HG02759 (cell line): ENCODE results near the gene GTPBP3.

ENCODE experiments used
- ATAC-seq: cut with Tn5 transposase; IDR thresholded peaks from one replicate; pipeline ENCODE4 v1.9.1; 2021; ENCODE audit warnings: mild to moderate bottlenecking, moderate library complexity; ENCODE audit not compliant: unreplicated experiment

Gene GTPBP3

DNA sequence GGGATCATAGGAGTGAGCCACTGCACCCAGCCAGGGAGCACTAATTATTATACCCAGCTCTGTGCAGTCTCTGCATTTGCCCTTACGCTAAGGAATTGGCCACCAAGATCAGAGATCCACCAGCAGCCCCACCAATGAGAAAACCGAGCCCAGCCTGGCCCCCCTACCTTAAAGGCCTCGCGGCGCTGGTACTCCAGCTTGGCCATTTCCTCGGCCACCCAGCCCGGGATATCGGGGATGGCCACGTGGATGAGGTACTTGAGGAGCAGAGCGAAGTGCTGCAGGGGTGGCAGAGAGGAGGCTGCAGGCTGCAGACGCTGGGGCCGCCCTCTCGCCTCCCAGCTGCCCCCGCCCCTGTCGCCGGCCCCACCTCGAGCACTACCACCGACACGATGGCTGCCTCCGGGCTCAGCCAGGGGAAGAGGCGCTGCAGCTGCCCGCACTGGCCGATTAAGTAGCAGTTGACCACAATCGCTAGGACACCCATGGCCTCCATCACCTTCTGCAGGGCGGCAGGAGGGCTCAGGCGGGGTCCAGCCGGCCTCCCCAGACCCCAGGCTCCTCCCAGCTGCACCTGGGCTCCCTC is 10.2 kb upstream of the GTPBP3 start:
- ATAC-seq: no peak

DNA sequence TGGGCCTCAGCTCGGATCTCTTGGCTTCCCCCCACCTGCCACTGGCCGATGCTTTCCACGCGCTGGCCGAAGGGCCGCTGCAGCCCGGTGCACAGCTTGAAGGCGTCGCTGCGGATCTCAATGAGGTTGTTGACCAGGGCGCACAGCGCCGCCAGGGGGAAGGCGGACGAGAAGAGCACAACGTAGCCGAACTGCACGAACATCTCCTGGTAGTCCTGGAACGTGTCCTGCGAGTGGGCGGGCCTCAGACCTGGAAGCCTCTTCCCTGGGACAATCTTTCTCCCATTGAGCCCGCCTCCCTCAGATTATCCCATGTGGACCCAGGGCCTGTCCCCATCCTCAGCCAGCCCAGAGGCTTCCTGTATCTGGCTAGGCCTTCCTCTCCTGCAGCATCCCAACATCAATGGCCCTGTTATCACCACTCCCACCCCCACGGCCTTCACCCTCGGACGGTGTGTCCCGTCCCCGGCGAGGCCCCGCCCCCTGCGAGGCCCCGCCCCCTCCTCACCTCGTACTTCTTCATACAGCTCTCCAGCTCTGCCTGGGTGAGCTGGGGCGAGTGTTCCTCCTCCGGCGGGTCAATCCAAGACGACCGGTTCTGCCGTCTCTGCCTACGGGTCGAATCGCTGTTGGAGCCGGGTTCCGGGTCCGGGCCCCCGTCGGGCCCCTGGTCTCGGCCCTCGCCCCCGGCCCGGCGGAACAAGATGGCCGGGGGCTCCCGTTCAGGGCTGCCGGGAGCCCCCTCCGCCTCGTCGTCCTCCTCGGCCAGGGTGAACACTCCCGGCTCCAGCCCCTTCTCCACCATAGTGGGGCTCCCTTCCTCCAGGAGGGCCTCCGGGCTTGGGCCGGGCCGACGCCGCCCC is 9.5 kb upstream of the GTPBP3 start:
- no peak for ATAC-seq

DNA sequence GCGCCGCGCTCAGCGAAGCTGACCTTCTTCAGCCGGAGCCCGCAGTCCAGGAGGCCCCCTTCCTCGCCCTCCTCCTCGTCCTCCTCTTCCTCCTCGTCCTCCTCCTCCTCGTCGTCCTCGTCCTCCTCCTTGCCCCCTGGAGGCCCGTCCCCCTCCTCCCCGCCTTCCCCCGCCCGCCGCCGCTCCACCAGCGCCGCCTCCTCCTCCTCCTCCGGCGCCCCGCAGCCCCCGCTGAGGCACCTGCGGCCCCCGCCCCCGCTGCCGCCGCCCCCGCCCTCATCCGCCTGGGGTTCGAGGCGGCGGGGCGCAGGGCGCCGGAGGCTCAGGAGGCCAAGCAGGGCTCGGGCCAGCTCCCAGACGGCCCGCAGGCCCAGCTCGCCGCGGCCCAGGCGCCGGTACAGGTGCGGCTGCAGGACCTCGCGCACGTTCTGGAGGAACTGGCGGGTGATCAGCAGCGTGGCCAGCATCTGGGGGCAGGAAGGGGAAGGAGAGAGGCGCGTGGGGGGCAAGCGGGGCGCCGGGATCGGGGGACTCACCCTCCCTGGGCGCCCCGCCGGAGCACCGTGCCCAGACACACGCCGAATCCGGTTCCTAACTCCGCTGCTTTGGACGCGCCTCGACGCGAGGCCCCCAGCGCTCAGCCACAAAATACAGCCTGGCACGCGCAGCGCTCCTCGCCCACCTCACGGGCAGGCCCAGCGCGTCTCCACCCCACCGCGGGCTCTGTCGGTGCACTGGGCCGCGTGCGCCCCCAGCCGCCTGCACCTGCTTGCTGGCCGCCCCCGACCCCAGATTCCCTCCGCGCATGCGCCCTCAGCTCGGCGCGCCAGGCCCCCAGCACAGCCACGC is 8.6 kb upstream of the GTPBP3 start:
- no peak for ATAC-seq

DNA sequence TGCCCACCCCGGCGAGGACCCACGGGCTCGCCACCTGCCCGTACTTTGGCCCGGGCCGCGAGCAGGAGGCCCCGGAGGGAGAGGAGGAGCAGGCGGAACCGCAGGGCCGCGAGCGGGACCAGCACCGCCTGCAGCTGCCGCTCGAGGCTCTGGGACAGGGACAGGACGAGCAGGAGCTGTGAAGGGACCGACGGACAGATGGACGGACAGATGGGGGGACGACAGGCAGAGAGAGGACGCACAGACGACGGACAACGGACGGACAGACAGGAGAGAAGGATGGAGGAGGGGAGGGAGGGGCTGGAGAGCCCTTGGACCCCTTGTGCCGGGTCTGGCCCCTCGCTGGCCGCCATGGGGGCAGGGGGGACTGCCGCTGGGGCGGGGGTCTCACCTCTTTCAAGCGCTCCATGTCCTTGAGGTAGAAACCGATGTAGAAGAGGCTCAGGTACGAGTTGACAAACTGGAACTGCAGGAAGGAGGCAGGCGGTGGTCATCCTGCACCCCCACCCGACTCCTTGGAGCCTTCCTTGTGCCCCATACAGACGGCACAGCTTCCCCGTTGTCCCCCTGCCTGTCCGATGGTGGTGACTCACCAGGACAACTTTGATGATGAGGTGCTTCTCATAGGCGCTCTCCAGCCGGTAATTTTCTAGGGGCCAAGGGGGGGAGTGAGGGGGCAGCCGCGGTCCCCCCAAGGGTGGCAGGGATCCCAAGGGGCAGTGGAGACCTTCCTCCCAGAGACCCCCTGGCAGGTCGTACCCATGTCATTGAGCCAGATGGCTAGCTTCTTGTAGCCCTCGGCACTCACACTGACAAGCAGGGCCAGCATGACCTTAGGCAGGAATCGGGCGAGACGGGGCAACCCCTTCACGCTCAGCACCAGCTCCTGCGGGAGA is 7.7 kb upstream of the GTPBP3 start:
- ATAC-seq: no peak

DNA sequence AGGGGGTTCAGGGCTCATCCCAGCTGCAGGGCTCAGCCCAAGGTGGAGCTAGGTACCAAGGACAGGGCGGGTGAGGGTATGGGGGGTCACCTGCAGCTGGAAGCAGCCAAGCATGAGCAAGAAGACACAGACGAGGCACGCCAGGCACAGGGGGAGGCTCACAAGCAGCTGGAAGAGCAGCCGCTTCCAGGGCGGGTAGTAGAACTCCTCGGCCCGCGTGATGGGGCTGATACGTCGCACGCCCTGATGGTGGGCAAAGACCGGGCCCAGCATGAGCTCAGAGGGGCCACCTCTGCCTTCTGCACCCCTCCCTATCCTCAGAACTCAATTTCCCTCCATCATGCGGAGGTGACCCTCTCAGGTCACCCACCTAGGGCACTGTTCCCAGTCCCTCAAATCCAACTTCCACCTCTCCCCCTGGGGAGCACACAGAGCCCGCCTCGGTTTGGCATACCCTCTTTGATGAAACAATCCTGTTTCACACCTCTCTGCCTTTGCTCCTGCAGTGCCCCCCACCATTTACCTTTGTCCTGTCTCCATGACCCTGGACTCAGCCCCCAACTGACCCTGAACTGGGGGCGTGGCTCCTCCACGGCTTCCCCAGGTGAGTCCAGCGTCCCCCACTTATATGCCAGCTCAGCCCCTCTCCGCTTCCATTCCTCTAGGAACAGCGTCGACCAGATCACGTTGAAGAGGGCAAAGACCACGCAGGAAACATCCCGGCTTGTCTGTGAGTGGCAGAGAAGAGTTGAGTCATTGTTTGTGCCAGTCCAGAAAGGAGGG is 6.9 kb upstream of the GTPBP3 start:
- ATAC-seq: no peak

DNA sequence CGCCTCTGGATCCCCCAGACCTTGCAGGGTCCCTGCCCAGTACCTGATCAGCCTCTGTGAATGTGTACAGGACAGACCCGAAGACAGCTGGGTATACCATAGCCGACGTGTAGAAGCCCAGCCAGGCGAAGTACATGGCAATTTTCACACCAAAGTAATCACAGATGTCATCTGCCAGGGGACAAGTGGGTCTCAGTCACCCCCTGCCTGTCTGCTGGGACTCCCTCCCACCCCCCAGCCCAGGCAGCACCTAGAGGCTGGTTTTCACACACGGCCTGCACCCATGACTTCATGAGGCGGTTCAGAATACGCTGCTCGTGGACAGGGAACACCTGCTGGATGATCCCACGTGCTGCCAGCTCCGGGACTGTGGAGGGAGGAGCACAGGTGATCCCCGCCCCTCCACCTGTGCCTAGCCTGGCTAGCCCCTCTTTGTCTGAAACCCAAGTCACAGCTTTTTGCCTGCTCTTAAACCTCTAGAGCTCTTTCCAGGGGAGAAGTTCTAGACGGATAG is 6.3 kb upstream of the GTPBP3 start:
- ATAC-seq: no peak

DNA sequence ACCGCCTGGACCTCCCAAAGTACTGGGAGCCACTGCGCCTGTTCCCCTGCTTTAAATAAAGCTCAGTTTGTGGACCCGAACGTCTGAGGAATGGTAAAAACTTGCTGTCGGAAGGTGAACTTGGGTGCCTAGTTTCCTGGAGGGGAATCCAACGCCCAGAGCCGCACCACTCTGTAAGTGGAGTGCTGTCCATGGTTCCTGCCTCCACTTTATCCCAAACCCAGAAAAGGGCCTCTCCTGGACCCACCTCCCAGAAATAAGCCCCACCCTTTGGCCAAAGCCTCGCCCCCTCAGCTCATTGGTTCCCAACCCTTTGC is 5.0 kb upstream of the GTPBP3 start:
- ATAC-seq: no peak

DNA sequence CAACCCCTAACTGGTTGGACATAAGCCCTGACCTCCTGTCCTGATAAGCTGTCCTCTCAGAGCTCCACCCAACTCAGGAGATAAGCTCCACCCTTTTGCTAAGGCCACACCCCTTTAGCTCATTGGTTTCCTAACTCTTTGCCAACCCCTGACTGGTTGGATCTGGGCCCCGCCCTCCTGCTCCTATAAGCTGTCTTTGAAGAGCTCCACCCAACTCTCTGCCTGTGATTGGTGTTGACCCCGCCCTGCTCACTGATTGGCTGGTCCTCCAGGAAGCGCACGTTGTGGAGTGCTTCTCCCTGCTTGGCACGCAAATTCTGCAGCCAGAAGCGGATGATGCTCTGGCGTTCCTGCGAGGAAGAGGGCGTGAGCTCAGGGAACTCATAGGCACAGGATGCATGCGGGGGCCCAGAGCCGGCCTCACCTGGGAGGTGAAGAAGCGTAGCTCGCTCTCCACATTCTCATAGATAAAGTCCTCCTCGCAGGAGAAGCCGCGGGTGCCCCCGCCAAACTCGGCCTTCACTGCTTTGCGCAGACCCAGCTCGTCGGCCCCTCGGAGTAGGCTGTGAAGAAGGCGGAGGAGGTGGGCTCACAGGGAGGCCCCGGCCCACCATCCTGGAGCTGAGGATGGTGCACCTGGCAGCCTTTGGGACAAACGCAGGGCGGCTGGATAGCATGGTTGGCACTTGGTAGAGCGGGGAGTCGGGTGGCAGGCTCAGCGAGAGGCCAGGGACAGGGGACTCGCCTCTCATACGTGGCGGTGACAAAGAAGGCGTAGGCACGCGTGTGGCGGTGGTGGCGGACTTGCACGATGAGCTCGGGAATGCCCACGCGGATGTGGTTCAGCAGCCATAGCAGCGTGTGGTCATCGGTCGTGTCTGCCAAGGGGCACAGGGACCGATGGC is 4.4 kb upstream of the GTPBP3 start:
- ATAC-seq: no peak

DNA sequence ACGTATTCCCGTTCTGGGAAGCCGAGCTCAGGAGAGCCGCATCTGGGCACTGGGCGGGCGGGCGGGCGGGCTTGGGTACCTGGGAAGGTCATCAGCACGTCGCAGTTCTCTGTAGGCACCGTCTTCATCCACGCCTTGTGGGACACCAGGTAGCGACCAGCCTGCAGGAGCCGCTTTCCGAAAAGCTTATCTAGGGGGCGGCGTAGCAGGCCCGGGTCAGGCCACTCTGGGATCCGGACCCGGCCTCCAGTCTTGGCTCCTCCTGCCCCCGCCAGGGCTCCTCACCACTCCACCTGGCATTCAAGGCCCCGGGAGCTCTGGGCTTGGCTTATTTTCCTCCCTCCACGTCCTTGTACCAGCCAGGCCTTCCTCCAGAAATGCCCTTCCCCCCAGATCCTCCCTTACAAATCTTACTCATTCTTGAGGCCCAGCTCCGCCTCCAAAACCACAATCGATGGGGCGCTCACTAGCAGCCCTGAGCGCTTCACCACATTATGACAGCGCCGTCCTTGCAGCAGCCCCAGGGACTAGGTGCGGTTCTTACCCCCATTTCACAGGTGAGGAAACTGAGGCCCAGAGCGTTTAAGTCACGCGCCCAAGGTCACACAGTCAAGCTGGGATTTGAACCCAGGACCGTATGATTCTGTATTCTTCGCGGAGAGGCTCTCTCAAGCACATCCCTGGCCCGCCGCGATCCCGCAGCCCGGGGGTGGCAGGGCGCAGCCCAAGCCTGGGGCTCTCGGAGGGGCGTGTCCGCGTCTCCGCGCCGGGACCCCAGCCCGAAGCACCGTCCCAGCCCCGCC is 3.5 kb upstream of the GTPBP3 start:
- ATAC-seq: no peak

DNA sequence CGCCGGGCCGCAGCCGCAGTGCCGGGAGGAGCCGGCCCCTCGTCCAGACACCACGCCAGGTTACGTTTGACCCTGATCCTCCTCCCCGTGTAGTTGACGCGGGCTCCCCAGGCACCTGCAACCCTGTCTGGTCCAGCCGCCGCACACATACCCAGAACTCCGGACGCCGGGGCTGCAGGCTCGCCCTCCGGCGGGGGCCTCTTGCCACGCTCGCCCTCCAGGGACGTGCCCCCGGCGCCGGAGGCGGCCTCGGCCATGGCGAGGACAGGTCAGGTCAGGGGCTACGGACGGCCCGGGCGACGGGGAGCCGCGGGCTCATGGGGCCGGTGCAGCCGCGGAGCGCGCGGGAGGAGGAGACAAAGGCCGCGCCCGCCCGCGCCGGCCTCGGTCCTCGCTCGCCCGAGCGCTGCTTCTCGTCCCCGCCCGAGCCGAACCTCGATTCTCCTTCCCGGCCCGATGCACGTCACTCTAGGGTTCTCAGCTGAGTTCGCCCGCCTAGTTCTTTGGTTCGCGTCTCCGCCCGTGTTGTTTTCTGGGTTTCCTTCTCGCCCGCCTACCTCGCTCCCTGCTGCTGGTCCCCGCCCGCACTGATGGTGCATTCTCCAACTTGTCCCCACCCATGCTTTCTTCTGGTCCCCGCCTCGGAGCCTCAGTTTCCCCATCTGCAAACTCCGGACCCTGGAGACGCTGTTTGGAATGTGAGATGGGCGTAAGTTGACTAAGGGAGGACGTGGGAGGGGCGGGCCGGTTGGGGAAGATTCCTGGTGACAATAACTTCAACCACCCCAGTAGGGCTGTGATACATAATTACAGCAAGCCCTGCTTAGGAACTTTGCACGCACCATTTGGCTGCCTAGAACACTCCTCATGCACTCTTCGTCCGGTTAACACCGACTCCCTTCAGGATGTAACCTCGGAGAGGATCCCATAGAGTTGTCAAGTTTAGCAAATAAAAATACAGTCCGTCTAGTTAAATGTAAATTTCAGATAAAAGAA is 2.6 kb upstream of the GTPBP3 start, which contains the start of gene ANO8:
TSS of gene ANO8 (minus strand) at position 442 of the 996 bp plus-strand sequence. CDS start at position 257, 185 bp downstream.
- ATAC-seq: peak; percentile 51

DNA sequence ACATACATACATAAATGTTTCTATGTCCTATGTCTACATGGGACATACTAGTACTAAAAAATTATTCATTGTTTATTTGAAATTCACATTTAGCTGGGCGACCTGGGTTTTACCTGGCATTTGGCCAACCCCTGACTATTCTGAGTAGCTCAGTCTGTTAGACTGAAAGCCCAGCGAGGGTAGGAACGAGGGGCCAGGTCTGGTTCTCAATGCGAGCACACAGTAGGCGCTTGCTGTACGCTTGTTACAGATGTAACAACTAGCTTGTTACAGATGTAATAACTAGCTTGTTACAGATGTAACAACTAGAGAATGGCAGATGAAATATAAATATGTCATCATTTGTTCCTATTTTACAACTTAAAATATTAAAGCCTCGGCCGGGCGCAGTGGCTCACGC is 1.8 kb upstream of the GTPBP3 start:
- no peak for ATAC-seq

DNA sequence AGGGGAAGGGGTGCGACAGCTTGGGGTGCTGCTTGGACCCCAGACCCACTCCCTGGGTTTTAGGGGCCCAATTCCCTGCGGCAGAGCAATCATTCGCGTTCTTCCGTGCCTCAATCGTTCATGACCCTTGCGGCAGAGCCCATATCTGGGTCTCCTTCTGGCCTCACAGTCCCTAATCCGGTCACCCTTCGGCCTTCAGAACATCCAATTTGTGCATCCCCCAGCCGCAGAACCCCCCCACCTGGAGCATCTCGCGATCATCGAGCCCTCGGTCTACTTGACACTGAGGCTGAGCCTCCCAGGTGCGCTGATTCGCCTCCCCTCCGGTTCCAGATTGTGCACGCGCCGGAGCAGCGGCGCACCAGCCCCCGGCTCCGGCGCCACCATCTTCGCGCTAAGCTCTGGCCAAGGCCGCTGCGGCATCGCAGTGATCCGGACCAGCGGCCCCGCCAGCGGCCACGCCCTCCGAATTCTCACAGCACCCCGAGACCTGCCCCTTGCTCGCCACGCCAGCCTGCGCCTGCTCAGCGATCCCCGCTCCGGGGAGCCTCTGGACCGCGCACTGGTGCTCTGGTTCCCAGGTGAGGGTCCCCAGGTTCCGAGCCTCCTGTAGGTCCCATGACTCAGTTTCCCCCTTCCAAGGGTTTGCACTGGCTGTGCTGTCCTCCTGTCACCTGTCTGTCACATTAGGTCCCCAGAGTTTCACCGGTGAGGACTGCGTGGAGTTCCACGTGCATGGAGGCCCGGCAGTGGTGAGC is 501 bp downstream of the GTPBP3 start:
- no peak for ATAC-seq

DNA sequence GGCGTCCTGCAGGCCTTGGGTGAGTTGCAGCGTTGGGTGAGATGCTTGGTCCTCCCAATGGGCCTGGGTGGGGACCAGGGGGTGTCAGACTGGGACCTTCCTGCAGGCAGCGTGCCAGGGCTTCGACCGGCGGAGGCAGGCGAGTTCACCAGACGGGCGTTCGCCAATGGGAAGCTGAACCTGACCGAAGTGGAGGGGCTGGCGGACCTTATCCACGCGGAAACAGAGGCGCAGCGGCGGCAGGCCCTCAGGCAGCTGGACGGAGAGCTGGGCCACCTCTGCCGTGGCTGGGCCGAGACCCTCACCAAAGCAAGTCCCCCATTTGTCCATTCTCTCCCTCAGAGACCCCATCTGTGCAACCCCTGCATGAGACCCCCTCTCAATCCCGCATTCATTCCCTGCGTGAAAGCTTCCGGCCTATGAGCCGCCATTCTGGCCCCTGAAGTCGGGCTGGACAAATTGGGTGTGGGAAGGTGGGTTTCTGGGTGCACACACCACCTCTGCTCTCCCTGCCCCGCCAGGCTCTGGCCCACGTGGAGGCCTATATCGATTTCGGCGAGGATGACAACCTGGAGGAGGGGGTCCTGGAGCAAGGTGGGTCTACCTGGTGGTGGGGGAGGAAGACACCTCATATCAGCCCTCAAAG is 1.2 kb downstream of the GTPBP3 start:
- ATAC-seq: no peak

DNA sequence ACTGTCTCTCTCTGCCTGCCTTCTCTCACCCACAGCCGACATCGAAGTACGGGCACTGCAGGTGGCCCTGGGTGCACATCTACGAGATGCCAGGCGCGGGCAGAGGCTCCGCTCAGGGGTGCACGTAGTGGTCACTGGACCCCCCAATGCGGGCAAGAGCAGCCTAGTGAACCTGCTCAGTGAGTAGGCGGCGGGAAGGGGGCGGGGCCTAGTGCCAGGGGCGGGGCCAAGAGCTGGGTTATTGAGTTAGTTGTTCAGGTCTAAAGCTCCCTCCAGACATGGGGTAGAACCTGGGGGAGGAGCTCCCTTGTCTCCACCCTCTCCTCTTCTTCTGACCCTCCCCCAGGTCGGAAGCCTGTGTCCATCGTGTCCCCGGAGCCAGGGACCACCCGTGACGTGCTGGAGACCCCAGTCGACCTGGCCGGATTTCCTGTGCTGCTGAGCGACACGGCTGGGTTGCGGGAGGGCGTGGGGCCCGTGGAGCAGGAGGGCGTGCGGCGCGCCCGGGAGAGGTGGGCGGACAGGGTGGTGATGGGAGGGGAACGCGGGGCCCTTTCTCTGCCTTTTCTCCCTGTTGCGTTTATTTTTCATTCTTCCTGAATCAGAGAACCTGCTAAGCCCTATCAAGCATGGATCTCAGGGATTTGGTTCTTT is 1.9 kb downstream of the GTPBP3 start:
- ATAC-seq: no peak

DNA sequence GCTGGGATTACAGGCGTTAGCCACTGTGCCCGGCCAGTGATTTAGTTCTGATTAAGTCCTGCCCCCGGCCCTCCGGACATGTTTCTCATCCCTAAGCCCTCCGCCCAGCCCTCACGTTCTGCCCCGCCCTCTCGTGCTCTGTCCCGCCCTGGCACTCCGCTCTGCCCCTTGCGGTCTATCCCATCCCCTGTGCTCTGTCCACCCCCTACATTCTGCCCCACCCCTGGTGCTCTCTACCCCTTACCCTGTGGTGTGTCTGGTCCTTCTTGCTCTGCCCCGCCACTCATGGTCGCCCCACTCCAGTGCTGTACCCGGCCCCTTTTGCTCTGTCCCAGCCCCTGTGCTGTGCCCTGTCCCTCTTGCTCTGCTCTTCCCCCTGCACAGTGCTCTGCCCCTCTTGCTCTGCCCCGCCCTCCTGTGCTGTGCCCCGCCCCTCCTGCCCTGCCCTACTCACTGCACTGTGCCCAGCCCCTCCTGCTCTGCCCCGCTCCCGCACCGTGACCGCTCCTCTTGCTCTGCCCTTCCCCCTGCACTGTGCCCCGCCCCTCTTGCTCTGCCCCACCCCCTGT is 3.0 kb downstream of the GTPBP3 start:
- ATAC-seq: no peak
